ENCODE measurements around the gene USP15.

GRCh38 chr12:62335796-62336195 lies 75.6 kb downstream of the USP15 start:
- no peak for TF ChIP-seq CTCF (IDR thresholded peaks at IDR 0.05; ENCODE audit: low read depth, low read length)
- TF ChIP-seq EZH2phosphoT487 (IDR thresholded peaks at IDR 0.05; ENCODE audit: low read depth), result no peak

Data from OCI-LY3 (cell line).